GM19397 (cell line): ENCODE data around the gene ZNF782.
"Not testable (repeated sequence)": the region's sequence is repeated elsewhere in the genome, so short reads cannot be mapped to it uniquely, and the experiment has no call there.

Experiments
- ATAC-seq: cut with Tn5 transposase; IDR thresholded peaks from one replicate; pipeline ENCODE4 v1.9.1; 2021; ENCODE audit warnings: mild to moderate bottlenecking, moderate library complexity; ENCODE audit not compliant: unreplicated experiment

Gene ZNF782

DNA sequence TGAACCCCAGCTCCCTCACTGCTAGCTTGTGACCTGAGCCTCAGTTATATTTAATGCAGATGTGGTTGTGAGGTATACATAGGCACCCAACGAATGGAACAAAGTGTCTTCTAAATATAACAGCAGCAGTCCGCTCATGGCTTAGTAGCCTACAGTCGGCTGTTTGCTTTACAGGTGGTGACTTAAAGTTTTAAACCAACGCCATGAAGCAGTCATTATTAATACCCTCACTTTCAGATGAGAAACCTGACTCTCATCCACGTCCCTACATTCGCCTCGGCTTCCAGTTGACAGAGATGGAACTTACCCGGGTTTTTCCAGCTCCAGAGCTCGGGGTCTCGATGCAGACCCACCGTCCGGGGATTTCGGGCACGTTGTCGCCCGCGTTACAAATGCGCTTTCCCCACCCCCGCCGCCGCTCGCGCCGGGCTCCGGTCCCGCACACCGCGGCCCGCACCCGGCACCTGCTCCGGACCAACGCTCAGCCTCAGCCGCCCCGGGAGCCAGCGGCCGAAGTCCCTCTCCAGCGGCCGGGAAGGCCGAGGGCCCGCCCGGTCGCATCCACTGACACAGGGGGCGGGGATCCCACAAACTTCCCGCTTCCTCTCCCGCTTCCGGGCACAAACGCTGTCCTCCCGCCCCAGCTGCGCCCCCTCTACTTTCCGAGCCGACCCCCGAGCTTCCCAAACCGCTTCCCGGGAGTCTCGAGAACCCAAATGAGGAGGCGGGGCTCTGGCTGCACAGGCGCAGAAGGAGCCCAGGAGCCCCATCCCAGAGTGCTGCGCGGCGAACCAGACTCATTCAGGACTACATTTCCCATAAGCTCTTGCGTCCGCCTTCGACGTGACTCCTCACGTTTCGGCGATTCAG is at the start of gene ZNF782:
Gene ZNF782 (minus strand): TSS at position 734 of the 870 bp plus-strand sequence. CDS start 2,553 bp downstream, outside the sequence.
- ATAC-seq: peak; percentile 85

DNA sequence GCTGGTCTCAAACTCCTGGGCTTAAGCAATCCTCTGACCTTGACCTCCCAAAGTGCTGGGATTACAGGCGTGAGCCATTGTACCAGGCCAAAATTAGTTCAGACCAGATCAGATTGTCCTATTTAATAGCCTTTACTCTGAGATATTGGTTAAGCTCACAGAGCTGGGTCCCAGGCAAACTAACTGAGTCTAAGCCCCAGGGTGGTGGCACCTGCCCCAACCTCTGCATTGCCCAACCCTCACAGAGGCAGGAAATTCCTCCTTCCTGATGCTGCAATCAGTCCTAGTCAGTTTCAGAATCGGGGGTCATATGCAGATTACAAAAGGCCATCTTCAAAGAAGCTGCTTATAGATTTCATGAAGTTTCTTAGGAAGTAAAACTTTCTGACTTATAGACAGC is 45.7 kb upstream of the ZNF782 start:
- not testable (repeated sequence) for ATAC-seq

DNA sequence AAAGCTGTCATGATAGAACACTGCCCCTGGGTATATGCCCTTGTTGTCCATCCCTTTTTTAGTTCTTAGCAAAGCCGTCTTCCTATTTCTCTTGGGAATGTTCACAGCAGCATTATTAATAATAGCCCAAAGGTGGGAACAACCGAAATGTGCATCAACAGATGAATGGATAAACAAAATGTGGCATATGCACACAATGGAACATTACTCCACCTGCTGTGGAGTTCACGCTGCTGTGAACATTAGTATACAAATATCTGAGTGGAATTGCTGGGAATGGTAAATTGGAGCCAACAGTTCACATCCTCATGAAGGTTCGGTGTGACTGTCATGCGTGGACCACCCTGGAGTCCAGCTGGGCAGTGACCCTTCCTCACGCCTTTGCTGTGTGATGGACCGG is 37.8 kb upstream of the ZNF782 start:
- ATAC-seq: no peak

DNA sequence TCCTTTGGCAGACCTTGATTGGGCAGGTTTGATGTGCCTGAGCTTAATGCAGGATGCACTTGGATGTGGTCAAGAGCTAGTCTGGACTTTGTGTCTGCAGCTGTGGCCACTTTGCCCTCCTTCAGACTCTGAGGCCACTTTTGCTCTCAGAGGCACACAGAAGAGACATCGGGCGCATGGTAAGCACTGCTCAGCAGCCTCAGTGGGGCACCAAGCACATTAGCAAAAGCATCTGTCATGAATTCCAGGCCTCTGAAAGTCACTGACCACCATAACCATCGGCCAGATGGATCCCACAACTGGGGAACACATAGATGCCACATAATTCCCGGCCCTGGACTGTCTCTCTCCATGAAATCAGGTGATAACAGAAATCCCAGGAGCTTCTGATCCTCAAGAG is 34.3 kb upstream of the ZNF782 start:
- ATAC-seq: no peak

DNA sequence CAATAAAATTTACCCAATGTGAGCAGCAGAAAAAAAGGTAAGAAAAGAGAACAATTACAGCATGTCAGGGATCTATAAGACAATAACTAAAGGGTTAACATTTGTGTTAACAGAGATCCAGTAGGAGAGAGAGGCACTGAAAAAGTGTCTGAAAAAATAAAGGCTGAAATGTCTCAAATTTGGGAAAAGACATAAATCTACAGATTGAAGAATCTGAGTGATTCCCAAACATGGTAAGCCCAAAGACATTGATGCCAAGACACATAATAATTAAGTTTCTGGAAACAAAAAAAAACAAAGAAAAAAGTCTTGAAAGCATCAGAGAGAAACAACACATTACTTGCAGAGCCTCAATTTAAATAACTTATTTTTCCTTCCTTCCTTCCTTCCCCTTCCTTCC is 31.1 kb upstream of the ZNF782 start:
- ATAC-seq: no peak

DNA sequence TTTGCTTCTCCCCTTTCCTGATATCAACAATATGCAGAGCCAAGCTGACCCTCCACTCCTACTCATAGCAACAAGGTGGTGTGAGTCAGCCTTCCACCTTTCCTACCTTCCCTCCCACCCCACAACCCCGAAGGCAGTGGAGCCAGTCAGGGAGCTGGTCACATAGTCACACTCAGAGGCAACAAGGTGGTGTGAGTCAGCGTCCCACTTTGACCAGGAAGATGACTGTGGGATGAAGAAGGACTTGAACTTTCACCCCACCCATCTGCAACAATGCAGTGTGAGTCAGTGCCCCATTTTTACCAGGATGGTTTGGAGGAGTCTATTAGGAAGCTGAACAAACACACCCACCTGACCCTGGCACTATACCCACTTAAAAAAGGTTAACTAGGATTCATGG is 30.1 kb upstream of the ZNF782 start:
- no peak for ATAC-seq

DNA sequence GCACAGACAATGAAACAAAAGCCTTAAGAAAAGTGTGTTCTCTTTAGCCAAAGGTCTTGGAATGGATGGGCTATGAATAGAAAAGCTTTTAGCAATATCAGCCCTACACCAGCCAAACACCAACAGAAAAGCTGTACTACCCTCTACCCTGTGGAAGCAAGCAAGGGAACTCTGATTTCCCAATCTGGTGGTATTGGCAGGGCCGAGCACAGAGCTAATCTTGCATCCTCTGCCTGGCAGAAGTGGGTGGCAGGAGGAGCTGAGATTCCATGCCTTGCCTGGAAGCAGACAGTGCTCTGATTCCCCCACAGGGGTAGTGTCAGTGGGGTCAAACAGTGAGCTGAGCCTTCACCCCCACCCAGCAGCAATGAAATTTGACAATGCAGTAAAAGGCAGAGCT is 29.6 kb upstream of the ZNF782 start:
- no peak for ATAC-seq

DNA sequence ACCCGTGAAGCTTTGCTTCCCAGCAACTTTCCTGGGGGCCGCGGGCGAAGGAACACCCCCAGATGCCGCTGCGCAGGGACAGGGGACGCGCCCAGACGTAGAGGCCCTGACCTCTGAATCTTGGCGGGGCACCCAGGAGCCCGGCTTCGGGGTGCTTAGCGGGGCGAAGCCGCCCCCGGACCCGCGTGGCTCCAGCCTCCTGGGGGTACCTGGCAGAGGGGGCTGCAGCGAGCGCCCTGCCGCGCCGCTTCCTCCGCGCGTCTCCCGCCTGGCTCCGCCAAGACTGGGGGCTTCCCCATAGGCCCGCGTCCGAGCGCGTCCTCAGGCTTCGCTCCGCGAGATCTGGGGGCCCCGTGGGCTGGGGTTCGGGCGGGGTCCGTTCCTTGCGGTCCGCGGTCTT is 23.0 kb upstream of the ZNF782 start:
- ATAC-seq: no peak

DNA sequence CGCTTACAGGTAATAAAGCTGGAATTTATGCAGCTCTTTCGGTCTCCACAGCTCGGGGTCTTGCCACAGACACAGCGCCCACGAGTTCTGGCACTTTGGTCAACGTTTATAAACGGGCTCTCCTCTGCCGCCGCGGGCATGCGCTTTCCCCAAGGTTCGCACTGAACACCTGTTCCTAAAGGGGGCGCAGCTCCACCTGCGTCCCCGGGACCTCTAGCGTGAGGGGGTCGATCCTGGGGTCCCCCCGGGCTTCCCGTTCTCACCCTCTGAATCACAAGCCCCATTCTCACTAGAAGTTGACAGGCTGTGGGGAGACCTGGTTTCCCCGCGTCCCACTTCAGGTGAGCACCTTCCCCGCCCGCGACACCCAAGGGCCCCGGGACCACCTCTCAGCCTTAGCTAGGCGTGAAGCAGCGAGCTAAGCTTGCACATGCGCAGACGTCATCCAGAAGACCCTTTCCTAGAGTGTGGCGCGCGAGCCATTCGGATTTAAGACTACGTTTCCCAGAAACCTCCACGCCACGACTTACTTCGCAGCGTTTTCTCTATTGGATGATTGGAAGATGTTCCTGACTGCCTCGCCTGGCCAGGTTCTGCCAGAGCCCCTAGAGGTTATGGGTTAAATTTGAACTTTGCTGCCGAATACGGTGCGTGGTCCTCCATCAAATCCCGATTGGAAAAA is 21.3 kb upstream of the ZNF782 start:
- peak; percentile 51 for ATAC-seq

DNA sequence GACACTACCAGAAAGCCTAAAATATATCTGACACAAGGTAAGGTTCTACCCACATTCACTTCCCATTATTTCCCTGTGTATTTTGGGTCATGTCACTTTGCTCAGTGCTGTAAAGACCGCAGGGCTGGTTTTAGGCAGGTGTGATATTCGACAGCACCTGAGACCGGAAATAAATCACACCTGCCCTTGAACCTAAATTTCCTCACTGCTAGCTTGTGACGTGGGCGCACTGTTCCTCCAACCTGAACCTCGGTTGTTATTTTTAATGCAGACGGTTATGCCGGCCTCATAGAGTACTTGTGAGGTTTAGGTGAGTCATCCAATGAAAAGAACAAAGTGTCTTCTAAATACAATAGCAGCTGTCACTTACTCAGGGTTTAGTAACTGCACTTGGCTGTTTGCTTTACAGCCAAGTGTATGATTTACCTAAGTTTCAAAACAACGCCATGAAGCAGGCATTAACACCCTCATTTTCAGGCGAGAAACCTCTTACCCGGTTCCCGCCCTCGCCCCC is 20.7 kb upstream of the ZNF782 start:
- ATAC-seq: peak; percentile 53

DNA sequence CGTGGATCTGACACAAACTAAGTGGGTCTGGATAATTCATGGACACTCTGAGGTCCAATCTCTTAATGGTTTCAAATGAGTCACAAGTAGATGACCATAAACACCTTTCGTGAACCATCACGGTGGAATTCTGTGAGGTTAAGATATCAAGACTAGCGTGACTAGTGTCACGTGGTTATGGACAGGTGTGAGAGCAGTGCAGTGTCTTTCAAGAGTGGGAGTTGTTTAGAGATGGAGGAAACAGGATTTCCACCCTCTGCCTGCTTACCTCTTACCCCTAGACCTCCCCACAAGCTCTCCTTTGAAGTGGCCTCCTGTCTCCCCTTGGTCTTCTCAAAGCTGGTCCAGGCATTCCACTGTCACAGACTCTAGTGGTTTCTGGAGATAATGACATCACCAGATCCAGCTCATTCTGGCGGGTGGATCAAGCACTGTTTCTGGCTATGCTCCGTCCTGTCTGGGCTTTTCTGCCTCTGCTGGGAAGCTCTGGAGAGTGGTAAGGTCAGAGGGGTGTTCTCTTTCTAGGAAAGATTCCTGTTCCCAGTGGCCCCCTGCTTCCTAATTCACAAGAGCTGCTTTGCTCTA is 20.0 kb upstream of the ZNF782 start:
- no peak for ATAC-seq

DNA sequence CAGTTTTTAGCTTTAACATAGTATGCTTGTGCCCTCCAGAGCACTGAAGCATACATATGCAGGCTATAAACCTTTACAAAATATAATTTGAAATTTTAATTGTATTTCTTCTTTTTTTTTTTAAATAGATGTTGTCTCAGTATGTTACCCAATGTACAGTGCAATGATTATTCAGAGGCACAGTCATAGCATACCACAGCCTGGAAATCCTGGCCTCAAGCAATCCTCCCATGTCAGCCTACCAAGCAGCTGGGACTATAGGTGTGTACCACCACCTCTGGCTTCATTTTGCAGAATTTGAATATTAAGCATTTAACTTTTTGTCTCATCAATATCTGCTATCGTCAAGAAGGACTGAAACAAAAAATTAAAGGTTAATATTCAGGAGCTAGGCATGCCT is 16.9 kb upstream of the ZNF782 start:
- ATAC-seq: no peak

DNA sequence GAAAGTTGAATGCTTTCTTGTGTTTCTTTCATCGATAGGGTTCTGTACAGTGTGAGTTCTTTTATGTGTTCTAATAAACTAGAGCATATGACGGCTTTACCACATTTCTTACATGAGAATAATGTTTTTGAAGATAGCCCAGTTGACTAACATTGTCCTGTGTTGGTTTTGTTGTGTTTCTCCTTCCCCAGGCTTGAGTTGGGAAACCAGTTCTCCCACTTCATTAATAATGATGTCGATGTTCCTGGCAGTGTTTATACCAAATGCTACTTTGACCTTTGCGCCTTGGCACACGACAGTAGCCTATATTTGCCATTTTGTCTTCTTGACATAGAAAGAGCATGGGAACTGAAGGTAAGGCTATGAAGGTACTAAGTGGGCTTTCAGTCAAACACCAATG is 14.4 kb upstream of the ZNF782 start:
- no peak for ATAC-seq

DNA sequence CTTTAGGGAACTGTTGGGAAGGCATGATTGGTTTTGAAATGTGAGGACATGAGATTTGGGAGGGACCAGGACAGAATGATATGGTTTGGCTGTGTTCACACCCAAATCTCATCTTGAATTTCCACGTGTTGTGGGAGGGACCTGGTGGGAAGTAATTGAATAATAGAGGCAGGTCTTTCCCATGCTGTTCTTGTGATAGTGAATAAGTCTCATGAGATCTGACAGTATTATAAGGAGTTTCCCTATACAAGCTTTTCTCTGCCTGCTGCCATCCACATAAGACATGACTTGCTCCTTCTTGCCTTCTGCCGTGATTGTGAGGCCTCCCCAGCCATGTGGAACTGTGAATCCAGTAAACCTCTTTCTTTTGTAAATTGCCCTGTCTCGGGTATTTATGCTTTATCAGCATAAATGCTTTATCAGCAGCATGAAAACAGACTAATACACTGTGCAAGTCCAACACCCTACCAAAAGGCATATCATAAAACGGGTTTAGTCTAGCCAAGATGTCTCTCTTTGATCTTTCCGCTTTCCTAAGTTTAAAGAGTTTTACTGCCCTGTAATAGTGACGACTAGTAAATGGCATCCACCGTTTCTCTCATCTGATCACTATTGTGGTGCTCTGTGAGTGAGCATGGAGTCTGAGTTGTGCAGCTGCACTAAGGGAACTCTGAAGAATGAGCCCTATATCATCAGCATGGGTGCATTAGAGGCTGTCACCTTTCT is 12.9 kb upstream of the ZNF782 start:
- ATAC-seq: no peak

DNA sequence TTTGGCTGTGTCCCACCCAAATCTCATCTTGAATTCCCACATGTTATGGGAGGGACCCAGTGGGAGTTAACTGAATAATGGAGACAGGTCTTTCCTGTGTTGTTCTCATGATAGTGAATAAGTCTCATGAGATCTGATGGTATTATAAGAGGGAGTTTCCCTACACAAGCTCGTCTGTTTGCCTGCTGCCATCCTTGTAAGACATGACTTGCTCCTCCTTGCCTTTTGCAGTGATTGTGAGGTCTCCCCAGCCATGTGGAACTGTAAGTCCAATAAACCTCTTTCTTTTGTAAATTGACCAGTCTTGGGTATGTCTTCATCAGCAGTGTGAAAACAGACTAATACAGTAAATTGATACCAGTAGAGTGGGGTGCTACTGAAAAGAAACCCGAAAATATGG is 10.9 kb upstream of the ZNF782 start:
- not testable (repeated sequence) for ATAC-seq

DNA sequence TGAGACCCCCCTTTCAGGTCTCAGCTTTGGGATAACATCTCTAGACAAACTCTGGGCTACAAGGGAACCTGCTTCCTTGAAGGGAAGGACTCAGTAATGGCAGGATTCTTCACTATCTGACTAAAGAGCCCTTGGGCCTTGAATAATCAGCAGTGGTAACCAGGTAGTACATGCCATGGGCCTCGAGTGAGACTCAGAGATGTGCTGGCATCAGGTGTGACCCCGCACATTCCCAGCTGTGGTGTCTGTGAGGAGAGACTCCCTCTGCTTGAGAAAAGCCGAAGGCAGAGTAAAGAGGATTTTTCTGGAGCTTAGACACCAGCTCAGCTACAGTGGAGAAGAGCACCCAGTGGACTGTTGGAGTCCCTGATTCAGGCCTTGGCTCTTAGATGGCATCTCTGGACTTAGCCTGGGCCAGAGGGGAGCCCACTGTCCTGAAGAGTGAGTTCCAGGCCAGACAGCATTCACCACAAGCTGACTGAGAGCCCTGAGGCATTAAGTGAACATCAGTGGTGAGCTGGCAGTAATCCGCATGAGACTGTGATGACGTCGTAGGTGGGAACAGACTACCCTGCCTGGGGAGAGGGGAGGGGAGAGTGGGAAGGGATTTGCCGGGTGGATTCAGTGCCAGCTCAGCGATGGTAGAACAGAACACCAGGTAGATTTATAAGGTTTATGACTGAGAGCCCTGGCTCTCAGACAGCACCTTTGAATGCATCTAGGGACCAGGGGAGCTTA is 5.3 kb upstream of the ZNF782 start:
- ATAC-seq: no peak

DNA sequence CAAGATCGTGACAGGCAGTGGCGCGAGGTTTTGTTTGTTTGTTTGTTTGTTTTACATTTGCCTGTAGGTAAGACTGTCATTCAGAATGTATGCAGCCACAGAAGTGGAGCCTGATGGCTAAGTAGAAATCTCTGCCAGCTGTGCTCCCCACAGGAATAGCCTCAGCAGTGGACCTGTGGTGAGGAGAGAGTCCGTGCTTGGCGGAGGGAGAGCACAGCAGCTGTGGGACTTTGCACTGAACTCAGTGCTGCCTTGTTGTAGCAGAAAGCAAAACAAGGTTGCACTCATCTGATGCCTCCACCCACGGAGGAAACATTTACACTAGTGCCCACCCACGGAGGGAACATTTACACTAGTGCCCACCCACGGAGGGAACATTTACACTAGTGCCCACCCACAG is 4.4 kb upstream of the ZNF782 start:
- ATAC-seq: no peak

DNA sequence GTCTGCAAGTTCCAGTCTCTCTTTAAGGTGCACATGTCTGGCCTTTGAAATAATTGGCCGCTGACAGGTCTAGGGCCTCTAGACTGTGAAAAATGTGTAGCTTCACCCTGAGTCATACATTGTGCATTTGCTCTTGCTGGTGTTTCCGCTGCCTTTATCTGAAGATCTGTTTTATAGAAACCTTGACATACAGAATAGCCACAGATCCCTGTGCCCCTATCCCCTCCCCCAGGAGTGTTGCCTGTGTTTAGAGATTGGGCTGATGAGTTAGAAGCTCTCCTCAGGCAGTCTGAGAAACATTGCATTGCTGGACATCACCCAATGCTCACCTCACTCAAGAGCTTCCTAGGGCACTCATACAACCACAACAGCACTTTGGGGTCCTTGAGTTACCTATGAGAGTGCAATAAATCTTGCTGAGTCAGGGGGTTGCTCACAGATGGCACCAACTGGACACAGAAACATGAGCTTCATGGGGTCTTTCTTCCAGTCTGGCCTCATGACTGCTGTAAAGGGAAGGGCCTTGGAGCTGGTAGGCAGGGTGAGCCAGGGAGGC is 3.8 kb upstream of the ZNF782 start:
- no peak for ATAC-seq

DNA sequence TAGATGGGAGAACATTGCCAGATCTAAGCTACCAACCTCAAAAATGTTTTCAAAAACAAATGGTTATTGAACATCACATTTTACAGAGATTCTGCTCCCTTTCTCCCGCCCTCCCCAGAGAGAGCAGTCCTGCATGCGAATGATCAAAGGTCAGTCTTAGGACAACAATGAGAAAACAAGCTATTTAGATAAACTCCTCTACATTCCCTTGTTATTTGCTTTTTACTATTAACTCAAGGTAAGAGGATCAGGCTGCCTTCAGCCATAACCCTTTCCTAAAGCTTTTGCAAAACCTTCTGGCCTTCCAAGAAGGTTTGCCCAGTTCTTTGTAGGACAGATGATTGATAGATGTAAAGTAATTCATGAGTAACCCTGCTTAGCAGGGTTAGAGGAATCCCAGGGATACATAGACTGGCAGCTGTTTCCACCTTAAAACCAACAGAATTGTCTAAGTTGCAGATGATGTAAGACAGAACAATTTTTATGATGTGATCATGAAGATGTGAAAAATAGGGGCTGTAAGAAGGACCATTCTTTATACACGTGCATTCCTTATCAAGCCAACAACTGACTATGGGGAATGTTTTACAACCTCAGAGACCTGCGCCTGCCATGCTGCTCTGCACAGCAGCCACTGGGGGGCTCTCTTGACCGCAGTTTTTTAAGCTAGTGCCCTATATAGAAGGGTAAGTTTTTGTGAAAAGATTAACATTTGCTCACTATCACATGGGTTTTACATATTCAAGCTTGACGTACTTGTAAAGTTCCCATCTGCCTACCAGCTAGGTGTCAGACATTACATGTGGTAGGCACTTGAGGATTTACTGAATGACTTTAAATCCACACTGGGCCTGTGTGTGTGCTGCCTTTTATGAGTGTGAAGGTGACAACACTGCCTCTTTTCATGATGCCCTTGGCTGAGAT is 2.3 kb upstream of the ZNF782 start:
- peak; percentile 53 for ATAC-seq
